ENCODE data around the gene PSD4.

The PSD4 gene

DNA sequence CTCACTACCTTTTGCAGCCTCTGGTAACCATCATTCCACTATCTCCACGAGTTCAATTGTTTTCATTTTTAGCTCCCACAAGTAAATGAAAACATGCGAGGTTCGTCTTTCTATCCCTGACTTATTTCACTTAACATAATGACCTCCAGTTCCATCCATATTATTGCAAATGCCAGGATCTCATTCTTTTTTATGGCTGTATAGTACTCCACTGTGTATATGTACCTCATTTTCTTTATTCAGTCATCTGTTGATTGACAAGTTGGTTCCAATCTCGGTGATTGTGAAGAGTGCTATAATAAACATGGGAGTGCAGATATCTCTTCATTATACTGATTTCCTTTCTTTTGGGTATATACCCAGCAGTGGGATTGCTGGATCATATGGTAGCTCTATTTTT lies 29.5 kb upstream of the PSD4 start:
- no peak for DNase-seq

DNA sequence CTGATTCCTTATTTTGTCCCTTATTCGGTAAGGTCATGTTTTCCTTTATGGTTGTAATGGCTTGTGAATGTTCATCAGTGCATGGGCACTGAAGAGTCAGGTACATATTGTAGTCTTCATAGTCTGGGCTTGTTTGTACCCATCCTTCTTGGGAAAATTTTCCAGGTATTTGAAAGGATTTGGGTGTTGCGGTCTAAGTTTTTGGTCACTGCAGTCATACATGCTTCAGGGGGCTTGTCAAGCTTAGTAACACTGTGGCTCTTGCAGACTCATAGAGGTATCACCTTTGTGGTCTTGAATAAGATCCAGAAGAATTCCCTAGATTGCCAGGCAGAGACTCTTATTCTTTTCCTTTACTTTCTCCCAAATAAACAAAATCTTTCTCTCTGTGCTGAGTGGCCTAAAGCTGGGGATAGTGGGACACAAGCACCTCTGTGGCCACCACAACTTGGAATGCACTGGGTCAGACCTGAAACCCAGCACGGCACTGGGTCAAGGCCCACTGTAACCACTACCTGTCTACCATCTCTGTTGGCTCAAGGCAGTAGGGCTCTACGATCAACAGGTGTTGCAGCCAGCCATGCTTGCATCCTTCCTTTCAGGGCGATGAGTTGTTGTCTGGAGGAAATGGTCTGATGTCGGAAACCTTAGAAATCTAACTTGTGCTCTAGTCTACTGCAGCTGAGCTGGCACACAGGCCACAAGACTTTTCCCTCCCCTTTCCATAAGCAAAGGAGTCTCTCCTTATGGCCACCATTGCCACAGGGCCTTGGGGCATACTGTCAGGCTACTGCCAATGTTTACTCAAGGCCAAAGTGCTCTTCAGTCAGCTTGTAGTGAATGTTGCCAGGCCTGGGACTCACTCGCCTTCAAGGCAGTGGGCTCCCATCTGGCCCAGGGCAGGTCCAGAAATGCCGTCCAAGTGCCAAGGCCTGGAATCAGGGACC lies 24.9 kb upstream of the PSD4 start:
- no peak for DNase-seq

DNA sequence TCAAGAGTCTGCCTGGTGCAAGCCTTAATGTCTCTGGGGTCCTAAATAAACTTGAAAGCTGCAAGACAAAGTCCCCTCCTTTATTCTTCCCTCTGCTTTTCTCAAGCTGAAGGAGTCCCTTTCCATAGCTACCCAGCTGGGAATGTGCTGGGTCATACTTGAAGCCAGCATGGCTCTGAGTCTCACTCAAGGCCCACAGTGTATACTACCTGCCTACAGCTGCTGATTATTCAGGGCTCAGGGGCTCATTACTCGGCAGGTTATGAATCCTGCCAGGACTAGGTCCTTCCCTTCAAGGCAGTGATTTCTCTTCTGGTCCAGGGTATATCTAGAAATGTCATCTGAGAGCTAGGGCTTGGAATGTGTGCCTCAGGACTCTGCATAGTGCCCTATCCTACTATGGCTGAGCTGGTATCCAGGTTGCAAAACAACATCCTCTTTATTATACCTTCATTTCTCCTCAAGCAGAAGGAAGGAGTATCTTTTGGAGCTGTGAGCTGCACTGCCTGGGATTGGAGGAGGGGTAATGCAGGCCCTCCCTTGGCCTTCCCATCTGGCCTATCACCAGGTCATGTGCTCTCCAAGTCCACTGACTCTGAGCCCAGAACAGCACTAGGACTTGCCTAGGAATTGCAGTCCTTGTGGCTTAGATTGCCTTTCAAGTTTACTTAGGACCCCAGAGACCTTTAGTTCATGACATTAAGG lies 24.1 kb upstream of the PSD4 start:
- DNase-seq: no peak

DNA sequence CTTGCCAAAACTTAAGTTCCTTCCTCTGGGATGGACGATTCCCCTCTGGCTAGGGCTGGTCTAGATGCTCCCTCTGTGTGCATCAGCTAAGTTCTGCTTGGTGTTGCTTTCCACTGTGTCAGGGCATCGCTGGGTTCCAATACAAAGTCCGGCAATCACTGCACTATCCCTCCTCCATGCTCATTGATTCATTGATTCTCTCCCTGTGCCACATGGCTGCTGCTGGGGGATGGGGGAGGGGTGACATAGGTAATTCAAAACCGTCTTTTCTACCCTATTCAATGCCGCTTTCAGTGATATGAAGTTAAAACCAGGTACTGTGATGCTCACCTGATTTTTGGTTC lies 23.5 kb upstream of the PSD4 start:
- DNase-seq: no peak

DNA sequence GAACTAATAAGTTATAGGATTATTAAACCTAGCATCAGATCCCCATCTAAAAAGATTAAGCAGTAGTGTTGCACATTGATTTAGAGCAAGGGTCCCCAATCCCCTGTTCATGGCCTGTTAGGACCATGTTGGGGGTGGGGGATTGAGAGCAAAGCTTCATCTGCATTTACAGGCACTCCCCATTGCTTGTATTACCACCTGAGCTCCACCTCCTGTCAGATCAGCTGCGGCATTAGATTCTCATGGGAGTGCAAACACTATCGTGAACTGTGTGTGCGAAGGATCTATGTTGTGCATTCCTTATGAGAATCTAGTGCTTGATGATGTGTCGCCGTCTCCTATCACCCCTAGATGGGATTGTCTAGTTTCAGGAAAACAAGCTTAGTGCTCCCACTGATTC lies 18.4 kb upstream of the PSD4 start:
- no peak for DNase-seq

DNA sequence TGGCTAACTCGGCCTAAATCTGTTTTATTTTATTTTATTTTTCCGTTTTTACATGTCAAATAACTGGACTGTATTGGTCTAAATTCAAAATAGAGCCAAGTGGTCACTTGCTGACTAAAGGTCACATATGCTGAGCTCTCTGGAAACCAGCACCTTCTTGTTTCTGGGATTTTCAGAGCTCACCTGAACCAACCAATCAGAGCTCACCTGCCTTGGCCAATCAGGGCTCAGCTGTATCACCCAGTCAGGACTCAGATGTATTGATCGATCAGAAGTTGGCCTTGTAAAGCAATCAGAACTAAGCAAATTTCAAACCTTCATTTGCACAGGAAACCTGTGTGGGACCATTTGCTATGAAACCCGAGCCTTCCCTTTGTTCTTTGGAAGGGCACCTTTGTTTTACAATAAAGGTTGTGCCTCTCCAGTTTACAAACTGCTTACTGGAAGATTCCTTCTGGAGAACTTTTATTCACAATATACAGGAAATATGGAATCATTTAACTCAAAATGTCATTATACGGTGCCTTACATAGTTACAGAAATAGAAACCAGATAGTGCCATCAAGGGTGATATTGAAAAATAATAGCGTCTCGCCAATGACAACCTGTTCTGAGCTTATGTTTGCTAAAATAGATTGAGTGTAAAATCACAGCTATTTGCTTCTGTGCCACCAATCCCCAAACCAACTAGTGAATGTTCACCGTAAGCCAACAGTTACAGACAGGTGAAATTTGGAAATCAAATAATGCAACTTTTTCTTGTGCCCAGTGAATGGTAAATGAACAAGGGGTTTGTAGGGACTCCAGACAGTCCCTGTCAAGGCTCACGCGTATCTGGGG lies 17.3 kb upstream of the PSD4 start:
- no peak for DNase-seq

DNA sequence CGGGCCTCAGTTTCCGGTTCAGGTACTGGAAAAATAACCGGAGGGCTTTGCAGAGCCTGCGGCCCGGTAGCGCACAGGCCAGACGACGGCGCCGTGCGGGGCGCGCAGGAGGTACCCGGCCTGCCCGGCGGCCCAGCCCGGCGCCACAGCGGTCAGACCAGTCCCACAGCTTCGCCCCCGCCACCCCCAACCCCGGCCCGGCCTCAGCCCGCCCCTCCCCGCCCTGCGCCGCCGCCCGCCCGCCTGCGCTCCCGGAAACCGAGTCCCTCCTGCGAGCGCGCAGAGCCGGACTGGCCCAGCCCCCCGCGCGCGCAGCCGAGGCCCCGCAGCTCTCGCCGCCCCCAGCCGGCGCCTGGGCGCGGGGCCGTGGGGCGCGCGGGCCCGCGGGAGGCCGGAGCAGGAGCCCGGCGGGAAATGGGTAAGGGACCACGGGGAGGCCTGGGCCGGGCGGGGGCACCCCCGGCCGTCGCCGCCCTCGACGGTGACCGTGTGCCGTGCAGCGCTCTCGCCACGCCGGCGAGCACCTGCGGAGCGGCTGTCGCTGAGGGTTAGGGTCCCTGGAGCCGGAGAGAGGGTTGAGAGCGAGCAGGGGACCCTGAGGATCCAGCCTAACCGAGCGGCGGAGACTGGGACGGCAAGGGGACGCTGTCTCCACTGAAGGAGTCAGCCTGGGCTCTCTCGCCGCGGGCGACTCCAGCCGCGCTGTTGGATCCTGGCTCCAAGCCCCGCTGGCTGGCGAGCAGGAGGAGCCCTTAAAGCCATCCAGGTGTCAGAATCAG lies 16.5 kb upstream of the PSD4 start:
- no peak for DNase-seq

DNA sequence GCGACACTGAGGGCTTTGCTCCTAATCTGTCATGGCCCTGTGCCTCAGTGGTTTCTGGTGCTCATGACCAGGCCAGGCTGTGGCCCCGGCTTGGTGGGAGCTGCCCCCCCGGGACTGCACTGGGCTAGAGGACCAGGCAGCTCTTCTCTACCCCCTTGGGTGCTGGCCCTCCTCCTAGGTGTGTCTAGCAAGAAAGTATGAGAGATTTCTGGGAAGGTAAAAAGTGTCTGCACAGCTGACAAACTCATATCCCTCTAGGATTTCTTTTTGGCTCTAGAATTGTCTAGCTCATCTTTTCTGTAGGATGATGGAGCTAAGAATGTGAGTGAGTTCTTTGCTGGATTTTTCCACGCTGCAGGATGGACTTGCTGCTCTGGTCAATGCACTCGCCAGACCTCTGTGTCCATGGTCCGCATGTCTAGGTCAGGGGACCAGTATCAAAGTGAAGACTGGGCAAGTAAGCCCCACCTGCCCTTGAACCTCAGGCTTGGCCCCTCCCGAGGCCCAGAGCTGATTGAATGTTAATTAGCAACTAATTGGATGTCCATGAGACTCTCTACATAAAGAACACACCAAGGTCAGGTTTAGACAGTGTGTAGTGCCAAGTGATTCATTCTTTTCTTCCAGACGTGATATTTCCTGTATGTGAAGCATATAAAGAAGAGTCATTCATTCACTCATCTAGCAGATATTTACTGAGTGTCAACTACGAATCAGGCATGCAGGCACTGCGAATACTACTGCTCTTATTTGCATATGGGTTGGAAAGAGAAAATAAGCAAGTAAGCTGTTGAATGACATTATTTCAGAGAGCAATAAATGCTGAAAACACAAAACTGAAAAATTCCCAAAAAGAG lies 15.6 kb upstream of the PSD4 start:
- DNase-seq: no peak

DNA sequence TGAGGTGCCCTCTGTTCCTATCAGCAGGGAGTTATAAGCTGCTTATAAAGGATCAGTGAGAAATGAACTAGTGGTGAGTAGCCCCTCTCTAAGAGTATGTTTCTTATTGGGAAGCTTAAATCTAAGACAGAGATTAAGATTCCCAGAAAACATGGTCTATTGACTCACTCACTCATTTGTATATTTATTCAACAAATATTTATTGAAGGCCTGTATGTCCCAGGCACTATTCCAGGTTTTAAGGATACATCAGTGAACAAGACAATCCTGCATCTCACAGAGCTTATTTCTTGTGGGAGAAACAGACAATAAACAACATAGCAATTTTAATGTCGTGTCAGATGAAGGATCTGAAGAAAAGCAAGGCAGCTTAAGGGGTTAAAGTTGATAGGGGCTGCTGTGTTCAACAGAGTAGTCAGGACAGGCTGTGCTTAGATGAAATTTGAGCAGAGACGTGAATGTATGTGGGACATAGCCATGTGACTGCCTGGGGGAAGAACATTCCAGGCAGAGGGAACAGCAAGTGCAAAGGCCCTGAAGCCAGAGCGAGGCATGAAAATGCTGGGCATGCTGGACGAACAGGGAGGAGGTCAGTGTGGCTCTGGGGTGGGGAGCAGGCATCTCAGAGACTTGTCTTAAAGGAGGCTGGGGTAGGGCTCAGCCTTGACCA lies 14.8 kb upstream of the PSD4 start:
- no peak for DNase-seq

DNA sequence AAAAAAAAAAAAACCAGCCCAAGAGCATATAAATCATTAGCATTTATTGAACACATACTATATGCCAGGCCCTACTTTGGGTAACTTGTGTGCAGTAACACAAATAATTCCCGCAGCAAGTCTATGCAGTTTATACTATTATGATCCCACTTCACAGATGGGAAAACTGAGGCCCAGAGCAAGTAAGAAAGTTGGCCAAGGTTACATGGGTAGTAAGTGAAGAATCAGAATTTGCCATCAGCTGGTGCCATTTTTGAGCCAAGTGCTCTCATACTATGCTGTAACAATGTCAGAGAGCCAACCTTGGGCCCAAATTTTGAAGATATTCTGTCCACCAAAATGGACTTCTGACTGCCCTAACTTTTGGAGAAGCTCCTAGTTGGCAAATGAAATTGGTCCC lies 13.5 kb upstream of the PSD4 start:
- DNase-seq: no peak

DNA sequence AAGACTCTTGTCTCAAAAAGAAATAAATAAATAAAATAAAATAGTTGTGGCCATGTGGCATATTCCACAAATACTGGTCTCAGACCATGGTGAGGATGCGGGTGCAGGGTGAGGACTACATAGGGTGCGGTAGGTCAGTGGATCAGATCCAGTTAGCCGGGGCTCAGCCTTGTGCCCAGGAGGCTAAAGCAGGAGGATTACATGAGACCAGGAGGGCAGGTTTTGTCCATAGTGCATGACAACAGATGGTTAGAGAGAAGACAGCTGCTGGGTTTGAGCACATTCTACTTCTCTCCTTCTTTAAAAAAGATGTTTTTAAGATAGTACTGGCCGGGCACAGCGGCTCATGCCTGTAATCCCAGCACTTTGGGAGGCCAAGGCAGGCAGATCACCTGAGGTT lies 12.8 kb upstream of the PSD4 start:
- no peak for DNase-seq

DNA sequence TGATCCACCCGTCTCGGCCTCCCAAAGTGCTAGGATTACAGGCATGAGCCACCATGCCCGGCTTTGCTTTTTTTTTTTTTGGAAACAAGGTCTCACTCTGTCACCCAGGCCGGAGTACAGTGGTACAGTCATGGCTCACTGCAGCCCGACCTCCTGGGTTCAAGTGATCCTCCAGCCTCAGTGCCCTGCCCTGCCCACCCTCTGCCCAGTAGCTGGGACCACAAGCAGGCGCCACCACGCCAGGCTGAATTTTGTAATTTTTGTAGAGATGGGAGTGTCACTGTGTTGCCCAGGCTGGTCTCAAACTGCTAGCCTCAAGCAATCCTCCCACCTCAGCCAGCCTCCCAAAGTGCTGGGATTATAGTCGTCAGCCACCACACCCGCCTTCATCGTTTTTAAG lies 11.6 kb upstream of the PSD4 start:
- DNase-seq: no peak

DNA sequence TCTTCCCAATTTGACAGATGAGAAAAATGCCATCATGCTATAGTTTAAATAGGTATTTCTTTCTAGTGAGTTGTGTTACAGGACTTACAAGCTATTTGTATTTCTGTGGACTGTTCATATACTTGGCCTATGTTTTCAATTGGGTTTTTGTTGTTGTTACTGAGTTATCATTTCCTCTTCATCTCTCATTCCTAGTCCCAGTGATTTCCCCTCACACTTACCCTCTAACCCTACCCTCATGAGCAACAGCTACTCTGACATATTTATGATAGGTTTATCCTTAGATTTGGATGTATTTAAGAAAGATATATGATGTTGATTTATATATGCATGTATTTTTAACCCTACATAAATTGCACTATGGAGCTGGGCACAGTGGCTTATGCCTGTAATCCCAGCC lies 10.9 kb upstream of the PSD4 start:
- DNase-seq: no peak

DNA sequence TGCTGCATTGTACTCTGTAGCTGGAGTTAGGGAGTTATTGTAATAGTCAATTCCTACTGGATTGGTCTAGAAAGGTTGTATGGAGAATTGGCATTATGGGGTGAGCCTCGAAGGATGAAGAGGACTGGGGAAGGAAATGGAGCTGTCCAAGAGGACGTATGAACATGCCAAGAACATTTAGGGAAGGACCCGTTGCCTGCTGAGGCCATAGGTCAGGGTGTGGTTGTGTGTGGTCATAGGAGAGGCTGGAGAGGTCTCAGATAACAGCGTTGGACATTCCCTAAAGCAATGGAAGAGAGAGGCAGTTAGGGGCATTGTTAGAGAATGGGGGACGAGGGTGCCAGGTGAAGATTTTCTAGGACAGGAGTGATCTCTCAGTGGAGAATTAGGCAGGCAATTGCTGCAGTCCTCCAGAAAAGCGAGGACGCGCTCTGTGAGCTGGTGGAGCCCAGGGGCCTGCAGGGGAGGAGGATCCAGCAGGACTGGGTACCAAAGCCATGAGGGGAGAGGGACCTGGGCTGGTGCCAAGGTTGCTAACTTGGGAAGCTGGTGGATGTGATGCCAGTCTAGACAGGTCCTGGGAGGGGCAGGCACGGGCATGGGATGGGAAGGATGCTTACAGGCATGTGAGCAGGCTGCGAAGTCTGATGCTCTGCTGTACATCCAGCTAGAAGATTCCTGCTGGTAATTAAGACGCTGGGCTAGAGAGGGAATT lies 9.4 kb upstream of the PSD4 start:
- no peak for DNase-seq

DNA sequence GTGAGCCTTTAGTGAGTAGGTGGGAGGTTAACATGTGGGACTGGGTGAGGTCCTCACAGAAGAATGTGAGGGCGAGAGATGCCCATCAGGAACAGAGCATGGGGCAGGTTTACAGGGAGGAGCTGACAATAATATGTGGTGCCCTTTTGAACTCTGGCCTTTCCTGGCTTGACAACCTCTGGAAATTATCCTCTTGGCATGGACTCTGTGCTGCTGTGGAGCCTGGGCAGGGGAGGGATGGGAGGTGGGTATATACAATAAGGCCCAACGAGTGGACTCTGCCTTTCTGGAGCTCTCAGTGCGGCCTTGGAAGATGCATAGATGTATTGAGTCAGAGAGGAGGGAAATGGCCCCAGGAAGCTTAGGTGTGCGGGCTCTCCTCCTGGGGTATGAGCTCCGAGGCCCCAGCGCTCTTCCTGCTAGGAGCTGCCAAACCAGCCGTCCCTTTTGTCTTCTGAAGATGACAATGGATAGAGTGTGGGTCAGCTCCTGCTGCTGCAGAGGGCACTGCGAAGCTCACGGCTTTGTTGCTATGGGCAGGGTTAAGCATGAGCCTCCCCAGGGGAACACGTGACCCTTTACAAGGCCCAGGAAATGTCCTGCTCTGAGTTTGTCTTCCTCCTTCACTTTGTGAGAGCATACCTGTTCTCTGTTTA lies 8.7 kb upstream of the PSD4 start:
- no peak for DNase-seq

DNA sequence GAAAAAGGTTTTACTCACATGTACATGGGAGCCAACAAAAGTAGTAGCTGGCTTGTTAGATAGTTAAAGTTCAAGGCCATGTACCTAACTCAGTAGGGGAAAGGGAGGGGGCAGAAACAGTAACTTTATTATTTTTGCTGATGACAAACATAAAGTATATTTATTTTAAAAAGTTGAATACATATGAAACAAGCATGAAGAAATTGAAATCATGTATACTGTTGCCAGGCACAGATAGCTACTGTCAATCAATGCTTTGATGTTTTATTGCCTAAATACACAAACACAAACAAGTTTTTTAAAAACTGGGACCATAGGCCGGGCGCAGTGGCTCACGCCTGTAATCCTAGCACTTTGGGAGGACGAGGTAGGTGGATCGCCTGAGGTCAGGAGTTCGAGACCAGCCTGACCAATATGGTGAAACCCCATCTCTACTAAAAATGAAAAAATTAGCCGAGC lies 7.6 kb upstream of the PSD4 start:
- no peak for DNase-seq

DNA sequence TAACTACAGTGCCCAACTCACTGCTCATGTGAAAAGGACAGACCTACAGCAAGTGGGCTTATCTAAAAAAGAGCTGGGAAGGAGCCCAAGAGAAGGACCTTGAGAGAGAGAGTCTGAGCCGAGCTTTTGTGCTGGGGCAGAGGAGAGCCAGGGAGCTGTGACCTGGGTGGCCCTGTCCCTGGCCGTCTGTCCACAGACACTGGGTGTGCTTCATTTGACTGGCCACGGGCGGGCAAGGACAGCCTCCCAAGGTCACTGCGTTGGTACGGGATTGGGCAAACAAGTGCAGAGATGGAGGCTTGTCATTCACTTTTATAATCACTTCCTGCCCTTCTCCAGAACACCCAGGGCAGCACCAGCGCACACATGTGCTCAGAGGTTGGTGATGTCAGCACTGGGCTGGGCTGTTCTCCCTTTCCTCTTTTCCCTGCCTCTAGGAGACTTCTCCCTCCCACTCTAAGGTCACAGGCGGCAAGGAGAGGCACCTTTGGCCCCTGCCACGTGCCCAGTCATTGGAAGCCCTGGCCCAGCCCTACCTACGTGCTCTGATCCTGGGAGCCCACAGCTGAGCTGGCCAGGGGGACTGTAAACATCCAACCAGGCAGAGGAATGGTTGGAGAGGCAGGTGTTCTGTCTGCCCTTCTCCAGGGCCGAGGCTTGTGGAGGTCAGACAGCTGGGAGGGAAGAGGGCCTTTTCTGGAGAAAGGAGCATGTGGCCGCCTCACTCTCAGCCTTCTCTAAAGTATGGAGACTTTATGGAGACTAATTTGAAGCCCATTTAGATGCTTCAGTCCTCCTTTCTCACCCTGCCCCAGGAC lies 6.4 kb upstream of the PSD4 start:
- no peak for DNase-seq

DNA sequence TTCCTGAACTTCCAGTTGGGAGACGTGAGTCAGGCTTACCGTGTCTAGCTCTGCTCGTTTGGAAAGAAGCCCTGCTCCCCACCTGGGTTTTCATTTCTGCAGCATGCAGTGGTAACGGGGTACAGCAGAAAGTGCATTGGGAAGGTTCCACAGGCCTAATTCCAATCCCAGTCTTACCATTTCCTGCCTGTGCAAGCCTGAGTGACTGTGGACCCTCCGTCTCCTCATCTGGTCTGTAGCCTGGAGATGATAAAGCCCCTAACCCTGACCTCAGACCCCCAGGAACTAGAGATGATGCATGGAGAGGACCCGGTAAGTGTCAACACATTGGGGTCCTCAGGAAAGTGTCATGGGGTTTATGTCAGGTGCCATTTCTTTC lies 5.8 kb upstream of the PSD4 start:
- DNase-seq: no peak

DNA sequence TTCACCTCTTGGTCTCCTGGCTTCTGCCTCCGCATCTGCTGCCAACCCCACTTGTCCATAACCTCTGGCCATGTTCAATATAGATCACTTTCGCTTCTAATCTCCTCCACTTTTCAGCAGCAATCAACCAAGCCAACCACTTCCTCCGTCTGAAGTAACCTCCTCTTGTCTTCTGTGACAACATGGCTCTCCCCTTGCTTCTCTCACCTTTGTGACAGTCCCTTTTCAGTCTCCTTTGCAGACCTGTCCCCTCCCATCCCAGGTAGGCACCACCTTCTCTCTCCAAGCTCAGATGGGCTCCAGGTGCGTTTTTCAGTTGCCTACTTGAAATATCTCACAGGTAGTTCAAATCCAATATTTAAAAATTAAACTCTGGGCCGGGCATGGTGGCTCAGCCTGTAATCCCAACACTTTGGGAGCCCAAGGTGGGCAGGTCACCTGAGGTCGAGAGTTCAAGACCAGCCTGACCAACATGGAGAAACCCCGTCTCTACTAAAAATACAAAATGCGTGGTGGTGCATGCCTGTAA lies 4.7 kb upstream of the PSD4 start:
- no peak for DNase-seq

Measured in NCI-H2107 (cell line).